Central memory CD8-positive, alpha-beta T cell (primary cell): ENCODE results near the gene TMEM232.

ENCODE experiments used
- ATAC-seq: fragments of 150-1000 bp; cut with Tn5 transposase; replicated peaks from 2 replicates; pipeline ENCODE4 v1.10.0; 2022; ENCODE audit warnings: mild to moderate bottlenecking, moderate FRiP score, moderate number of reproducible peaks; ENCODE audit not compliant: poor library complexity, severe bottlenecking; ENCODE audit errors: extremely low read depth
- DNase-seq, 2 donors: peaks; one replicate each; pipeline ENCODE4 v3.0.0; 2021; ENCODE audit warnings: low spot score in 2 of 2
- H3K27ac Mint-ChIP-seq: one replicate; pipeline ENCODE4 v1.8.0; 2022; ENCODE audit warnings: low read depth, mild to moderate bottlenecking, moderate library complexity, mixed read lengths
- H3K27me3 Mint-ChIP-seq: one replicate; pipeline ENCODE4 v1.8.0; 2022; ENCODE audit warnings: mixed read lengths
- H3K36me3 Mint-ChIP-seq: one replicate; pipeline ENCODE4 v1.8.0; 2022; ENCODE audit warnings: mild to moderate bottlenecking, moderate library complexity, mixed read lengths; ENCODE audit not compliant: insufficient read depth
- H3K4me1 Mint-ChIP-seq: one replicate; pipeline ENCODE4 v1.8.0; 2022; ENCODE audit warnings: mixed read lengths
- H3K4me3 Mint-ChIP-seq: one replicate; pipeline ENCODE4 v1.8.0; 2022; ENCODE audit warnings: mild to moderate bottlenecking, moderate library complexity, mixed read lengths
- H3K9me3 Mint-ChIP-seq: one replicate; pipeline ENCODE4 v1.8.0; 2022; ENCODE audit warnings: mixed read lengths

The TMEM232 gene

DNA sequence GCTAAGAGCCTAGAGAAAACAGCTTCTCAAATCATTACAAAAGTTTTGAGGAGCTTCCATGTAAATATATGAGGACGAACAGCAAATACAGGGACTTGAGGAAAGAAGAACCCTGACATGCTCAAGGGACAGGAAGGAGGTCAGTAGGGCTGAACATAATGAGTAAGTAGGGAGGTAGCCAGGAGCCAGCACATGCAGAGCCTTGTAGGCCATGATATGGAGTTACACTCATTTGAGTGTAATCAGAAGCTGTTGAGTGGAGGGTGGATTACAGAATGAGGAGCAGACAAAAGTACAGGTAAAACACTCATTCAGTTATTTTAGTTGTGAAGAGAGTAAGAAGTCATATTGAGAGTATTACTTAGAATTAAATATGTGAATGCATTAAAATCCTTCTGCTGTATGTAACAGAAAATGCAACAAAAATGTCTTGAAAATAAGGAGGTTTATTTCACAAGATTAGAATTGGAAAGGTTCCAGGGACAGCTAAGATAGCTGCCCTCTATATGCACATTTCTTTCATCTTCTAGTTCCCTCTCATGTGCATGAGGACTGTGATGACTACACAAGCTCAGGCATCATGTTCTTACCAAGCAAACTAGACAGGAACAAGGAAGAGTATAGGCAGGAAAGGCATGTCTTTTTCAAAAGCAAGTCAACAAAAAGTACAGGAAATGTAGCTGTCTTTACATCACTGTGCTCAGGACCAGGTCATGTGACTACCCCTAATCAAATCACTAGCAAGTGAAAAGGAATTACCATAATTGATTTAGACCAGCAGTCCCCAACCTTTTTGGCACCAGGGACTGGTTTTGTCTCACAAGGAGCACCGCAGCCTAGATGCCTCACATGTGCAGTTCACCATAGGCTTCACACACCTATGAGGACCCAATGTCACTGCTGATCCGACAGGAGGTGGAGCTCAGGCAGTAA lies 87.2 kb downstream of the TMEM232 start:
- Mint-ChIP-seq H3K36me3 (no peaks in the 10 kb centered on the region), H3K9me3 (no peaks in the 10 kb centered on the region), H3K4me1 (no peaks in the 10 kb centered on the region), H3K4me3 (no peak overlapping the region), H3K27ac (no peak overlapping the region), H3K27me3 (no peaks in the 10 kb centered on the region)
- ATAC-seq (no peak), DNase-seq (no peak)

DNA sequence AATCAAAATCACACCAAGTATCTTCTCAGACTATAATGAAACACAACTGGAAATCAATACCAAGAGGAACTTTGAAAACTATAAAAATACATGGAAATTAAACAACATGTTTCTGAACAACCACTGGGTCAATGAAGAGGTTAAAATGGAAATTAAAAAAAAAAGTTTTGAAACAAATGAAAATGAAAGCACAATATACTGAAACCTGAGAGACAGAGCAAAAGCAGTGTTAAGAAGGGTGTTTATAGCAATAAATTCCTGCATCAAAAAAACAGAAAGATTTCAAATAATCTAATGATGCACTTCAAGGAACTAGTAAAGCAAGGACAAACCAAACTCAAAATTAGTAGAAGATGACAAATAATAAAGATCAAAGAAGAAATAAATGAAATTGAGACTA lies 92.0 kb downstream of the TMEM232 start:
- Mint-ChIP-seq H3K9me3 (no peaks in the 10 kb centered on the region), H3K4me1 (no peaks in the 10 kb centered on the region), H3K27me3 (no peaks in the 10 kb centered on the region), H3K27ac (no peak overlapping the region), H3K36me3 (no peaks in the 10 kb centered on the region), H3K4me3 (no peak overlapping the region)
- no peak for DNase-seq
- no peak for ATAC-seq

DNA sequence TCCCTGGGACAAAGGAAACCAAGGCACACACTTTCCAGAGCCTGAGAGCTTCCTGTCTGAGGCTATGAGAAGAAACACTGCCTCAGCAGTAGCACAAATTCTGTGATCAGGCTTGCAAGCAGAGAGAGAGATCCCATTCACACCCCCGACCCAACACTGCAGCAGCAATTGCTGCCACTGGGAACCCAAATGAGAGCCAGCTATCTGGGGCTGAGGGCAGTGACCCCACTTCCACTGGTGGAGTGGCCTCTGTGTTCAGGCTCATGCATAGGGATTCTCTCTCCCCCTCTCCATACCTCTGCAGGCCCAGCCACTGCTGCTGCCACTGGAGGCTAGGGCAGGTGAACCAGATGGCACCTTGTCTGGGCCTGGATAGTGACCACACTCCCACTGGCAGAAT lies 95.2 kb downstream of the TMEM232 start:
- Mint-ChIP-seq H3K36me3 (no peaks in the 10 kb centered on the region), H3K27ac (no peak overlapping the region), H3K27me3 (peaks cover 13% of the 10 kb centered on the region), H3K9me3 (no peaks in the 10 kb centered on the region), H3K4me1 (no peaks in the 10 kb centered on the region), H3K4me3 (no peak overlapping the region)
- DNase-seq, result no peak
- ATAC-seq, result no peak

DNA sequence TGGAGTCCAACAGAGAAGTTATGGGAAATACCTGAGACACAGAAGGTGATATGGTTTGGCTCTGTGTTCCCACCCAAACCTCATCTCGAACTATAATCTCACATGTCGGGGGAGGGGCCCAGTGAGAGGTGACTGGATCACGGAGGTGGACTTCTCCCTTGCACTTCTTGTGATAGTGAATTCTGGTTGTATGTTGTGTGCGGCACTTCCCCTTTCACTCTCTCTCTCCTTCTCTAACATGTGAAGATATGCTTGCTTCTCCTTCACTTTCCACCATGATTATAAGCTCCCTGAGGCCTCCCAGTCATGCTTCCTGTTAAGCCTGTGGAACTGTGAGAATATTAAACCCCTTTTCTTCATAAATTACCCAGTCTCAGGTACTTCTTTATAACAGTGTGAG lies 96.1 kb downstream of the TMEM232 start:
- Mint-ChIP-seq H3K27me3 (peaks cover 13% of the 10 kb centered on the region), H3K9me3 (no peaks in the 10 kb centered on the region)
- DNase-seq, result no peak

DNA sequence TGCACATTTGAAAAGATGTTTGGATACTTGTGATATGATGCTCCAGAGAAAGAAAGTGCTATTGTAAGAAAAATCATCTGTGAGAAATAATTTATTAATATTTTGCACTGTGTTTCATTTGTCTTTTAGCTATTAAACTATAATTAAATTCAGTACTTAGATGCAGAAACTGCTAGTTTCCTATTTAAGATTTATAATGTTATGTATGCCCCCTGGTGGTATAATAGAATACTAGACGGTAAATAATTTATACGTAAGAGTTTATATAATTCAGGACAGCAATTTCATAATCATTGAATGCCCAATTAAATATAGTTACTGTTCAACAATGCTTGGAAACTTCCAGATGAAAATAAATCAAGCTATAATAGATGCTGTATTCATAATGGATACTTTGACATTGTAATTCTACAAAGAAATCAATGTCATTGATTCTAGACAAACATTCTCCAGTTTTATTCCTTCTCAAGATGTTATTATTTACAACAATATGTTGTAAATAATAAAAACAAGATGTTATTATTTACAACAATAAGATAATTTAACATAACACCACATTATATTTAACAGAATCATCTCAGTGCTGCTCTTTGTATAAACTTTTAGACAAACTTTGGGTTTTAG lies 101.0 kb downstream of the TMEM232 start:
- ATAC-seq (no peak), DNase-seq (no peak)
- Mint-ChIP-seq H3K27me3 (peaks cover 22% of the 10 kb centered on the region), H3K9me3 (no peaks in the 10 kb centered on the region), H3K36me3 (no peaks in the 10 kb centered on the region), H3K27ac (no peak overlapping the region), H3K4me1 (no peaks in the 10 kb centered on the region), H3K4me3 (no peak overlapping the region)

More for the DNA sequence above, 96.1 kb downstream of the TMEM232 start:
- Mint-ChIP-seq H3K4me3 (no peak overlapping the region), H3K4me1 (no peaks in the 10 kb centered on the region), H3K27ac (no peak overlapping the region), H3K36me3 (no peaks in the 10 kb centered on the region)
- ATAC-seq, result no peak

DNA sequence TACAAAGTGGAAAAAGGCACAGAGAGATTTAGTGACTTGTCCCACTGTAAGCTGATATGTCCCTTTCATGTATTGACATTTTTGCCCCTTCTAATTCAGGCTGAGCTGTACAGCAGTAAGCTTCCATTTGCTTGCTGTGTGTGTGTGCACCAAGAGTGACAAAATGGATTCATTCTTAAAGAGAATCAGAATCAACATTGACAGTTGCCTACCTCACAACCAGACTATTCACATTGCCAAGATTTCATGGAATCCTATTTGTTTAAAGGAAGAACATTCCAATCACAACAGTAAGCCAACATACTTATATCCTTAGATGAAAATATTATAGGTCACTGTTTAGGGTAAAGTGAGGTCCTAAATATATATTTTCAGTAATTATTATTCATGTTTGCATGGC lies 102.6 kb downstream of the TMEM232 start:
- no peaks in the 10 kb centered on the region for H3K4me1 Mint-ChIP-seq
- H3K27me3 Mint-ChIP-seq, result peaks cover 22% of the 10 kb centered on the region

DNA sequence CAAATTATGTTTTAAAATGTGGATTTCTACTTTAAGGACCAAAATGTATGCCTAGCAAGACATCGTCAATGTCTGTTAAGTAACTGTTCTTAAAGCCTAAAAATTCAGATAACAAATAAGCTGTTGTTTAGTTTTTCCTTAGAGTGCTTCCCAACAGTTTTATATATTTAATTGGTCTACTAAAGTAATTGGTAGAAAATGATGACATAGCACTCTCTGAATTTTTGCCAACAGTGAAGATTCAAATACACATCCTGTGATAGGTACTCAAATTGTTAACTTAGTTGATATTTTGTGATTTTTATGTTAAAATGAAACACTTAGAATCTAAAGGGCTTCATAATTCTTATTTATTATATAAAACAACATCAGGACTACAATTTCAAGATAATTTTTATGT lies 107.5 kb downstream of the TMEM232 start:
- H3K27ac Mint-ChIP-seq, result no peak overlapping the region
- no peaks in the 10 kb centered on the region for H3K4me1 Mint-ChIP-seq
- H3K27me3 Mint-ChIP-seq, result peaks cover 9% of the 10 kb centered on the region
- peaks cover 2% of the 10 kb centered on the region for H3K36me3 Mint-ChIP-seq
- DNase-seq, result no peak
- H3K4me3 Mint-ChIP-seq, result no peak overlapping the region
- ATAC-seq, result no peak
- no peaks in the 10 kb centered on the region for H3K9me3 Mint-ChIP-seq

More for the DNA sequence above, 102.6 kb downstream of the TMEM232 start:
- Mint-ChIP-seq H3K4me3 (no peak overlapping the region), H3K9me3 (no peaks in the 10 kb centered on the region), H3K36me3 (peaks cover 2% of the 10 kb centered on the region), H3K27ac (no peak overlapping the region)
- ATAC-seq (no peak), DNase-seq (no peak)

DNA sequence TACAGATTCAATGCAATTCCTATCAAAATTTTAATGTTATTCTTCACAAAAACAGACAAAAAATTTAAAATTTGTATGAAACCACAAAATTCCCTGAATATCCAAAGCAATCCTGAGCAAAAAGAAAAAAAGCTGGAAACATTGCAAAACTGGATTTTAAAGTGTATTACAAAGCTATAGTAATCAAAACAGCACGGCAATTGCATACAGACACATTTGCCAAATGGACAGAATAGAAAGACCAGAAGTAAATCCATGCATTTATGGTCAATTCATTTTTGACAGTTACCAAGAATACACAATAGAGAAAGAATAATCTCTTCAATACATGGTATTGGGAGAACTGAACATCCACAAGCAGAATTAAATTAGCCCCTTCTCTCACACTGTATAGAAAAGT lies 110.5 kb downstream of the TMEM232 start:
- DNase-seq (no peak), ATAC-seq (no peak)
- no peaks in the 10 kb centered on the region for H3K27me3 Mint-ChIP-seq
- no peak overlapping the region for H3K27ac Mint-ChIP-seq
- no peak overlapping the region for H3K4me3 Mint-ChIP-seq
- peaks cover 2% of the 10 kb centered on the region for H3K36me3 Mint-ChIP-seq
- H3K9me3 Mint-ChIP-seq, result no peaks in the 10 kb centered on the region
- no peaks in the 10 kb centered on the region for H3K4me1 Mint-ChIP-seq

DNA sequence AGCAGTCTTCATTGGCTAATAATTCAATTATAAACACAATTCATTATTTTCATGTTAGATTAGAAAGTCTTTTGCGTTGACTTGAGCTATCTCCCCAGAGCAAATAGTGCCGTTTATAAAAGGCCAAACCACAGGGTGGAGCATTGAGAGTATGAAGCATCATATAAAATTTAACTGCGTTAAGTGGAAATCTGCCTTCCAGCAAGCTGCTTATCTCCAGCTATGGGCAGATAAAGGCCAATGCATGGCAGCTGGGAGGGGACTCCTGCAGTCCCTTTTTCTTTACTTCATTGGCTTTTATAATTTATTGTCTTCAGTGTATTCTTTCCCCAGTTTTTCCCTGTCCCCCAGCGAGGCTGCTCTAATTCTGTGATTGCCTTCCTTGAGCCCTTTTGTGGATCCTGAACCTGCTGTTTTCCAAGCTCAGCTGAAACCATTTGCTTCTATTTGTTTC lies 113.7 kb downstream of the TMEM232 start:
- Mint-ChIP-seq H3K36me3 (no peaks in the 10 kb centered on the region), H3K27ac (no peak overlapping the region), H3K4me1 (no peaks in the 10 kb centered on the region), H3K4me3 (no peak overlapping the region), H3K9me3 (no peaks in the 10 kb centered on the region), H3K27me3 (no peaks in the 10 kb centered on the region)
- ATAC-seq, result no peak
- no peak for DNase-seq

DNA sequence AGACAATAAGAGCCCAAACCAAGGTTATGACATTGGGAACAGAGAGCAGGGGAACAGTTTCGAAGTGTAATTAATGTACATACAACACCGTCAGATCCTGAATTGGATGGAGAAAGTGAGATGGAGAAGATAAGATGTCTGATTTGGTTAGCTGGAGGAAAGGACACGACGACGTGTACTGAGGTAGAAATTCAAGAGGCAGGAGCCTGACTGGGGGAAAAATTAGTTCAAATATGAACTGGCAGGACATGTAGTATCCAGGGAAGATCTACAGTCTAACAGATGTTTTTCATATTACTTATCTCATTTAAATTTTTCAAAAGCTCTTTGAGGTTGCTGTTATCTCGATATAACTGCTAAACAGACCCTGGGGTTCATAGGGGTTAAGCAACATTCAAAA lies 114.7 kb downstream of the TMEM232 start:
- no peaks in the 10 kb centered on the region for H3K9me3 Mint-ChIP-seq
- H3K36me3 Mint-ChIP-seq, result no peaks in the 10 kb centered on the region
- no peaks in the 10 kb centered on the region for H3K27me3 Mint-ChIP-seq
- no peak overlapping the region for H3K27ac Mint-ChIP-seq
- ATAC-seq (no peak), DNase-seq (no peak)
- no peaks in the 10 kb centered on the region for H3K4me1 Mint-ChIP-seq
- no peak overlapping the region for H3K4me3 Mint-ChIP-seq

DNA sequence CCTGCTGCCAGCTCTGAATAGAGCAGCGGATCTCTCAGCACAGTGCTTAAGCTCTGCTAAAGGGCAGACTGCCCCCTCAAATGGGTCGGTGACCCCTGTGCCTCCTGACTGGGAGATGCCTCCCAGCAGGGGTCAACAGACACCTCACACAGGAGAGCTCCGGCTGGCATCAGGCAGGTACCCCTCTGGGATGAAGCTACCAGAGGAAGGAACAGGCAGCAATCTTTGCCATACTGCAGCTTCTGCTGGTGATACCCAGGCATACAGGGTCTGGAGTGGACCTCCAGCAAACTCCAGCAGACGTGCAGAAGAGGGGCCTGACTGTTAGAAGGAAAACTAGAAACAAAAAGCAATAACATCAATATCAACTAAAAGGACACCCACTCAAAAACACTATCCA lies 131.6 kb downstream of the TMEM232 start:
- Mint-ChIP-seq H3K9me3 (peaks cover 2% of the 10 kb centered on the region), H3K27ac (no peak overlapping the region), H3K4me3 (no peak overlapping the region), H3K4me1 (no peaks in the 10 kb centered on the region), H3K36me3 (no peaks in the 10 kb centered on the region), H3K27me3 (peaks cover 27% of the 10 kb centered on the region)
- no peak for ATAC-seq
- DNase-seq, result no peak

DNA sequence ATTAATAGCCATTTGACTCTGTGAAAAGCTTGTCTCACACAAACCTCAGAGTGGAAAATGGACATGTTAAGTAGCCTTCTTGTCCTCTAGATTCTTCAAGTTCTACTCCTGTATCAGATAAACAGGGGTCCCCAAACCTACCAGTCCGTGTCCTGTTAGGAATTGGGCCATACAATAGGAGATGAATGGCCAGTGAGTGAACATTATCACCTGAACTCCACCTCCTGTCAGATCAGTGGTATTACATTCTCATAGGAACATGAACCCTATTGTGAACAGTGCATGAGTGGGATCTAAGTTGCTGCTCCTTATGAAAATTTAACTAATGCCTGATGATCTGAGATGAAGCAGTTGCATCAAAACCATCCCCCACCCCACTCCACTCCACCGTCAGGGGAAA lies 136.3 kb downstream of the TMEM232 start:
- no peaks in the 10 kb centered on the region for H3K9me3 Mint-ChIP-seq
- no peak for DNase-seq
- H3K4me3 Mint-ChIP-seq, result no peak overlapping the region
- no peaks in the 10 kb centered on the region for H3K4me1 Mint-ChIP-seq
- no peaks in the 10 kb centered on the region for H3K36me3 Mint-ChIP-seq
- no peak overlapping the region for H3K27ac Mint-ChIP-seq
- peaks cover 21% of the 10 kb centered on the region for H3K27me3 Mint-ChIP-seq
- ATAC-seq, result no peak
